ENCODE data around the gene ALPI.

Gene ALPI

GRCh38 chr2:232502911-232503808 lies 47.2 kb downstream of the ALPI start:
- no peak for DNase-seq

- DNase-seq, result no peak
These were observed 47.9 kb downstream of the ALPI start for GRCh38 chr2:232503809-232504323.

GRCh38 chr2:232504438-232504837 lies 48.5 kb downstream of the ALPI start:
- peak; percentile 40 for DNase-seq

- no peak for DNase-seq
These were observed 49.9 kb downstream of the ALPI start for GRCh38 chr2:232505856-232506255.

- DNase-seq, result no peak
These were observed 50.8 kb downstream of the ALPI start for GRCh38 chr2:232506709-232507108.

- DNase-seq, result no peak
These were observed 52.3 kb downstream of the ALPI start for GRCh38 chr2:232508251-232508650.
